H1 (cell line): ENCODE results near the gene AMELY.

Source experiments
- ASH2L ChIP-seq: fragments of 200-600, 300-600 bp; sonication (generic); IDR thresholded peaks from one replicate; pipeline ENCODE4 v1.7.1; 2017; ENCODE audit warnings: low read length
- CTCF ChIP-seq, 3 experiments: IDR thresholded peaks; 1 replicate in 2 of 3; 2 replicates in 1 of 3; pipeline versions ENCODE4 v1.5.1 to v1.6.1; 2011; ENCODE audit warnings: low read length in 3 of 3, mild to moderate bottlenecking in 3 of 3, inconsistent platforms in 2 of 3, low read depth in 1 of 3, moderate library complexity in 1 of 3; ENCODE audit not compliant: insufficient read depth in 1 of 3; ENCODE audit errors: control extremely low read depth in 1 of 3
- POLR2A ChIP-seq, 2 experiments: IDR thresholded peaks; 1 replicate in 1 of 2; 2 replicates in 1 of 2; pipeline ENCODE4 v1.6.1; 2011; ENCODE audit warnings: low read depth in 2 of 2, low read length in 2 of 2, mild to moderate bottlenecking in 2 of 2; ENCODE audit errors: control extremely low read depth in 1 of 2
- SP2 ChIP-seq: IDR thresholded peaks from 2 replicates; pipeline ENCODE4 v1.6.1; 2012; ENCODE audit warnings: mild to moderate bottlenecking, low read length, inconsistent platforms

GRCh38 chrY:6911253-6911881 lies at the start of gene AMELY:
- no peak for TF ChIP-seq CTCF (IDR thresholded peaks at IDR 0.05; ENCODE audit: control extremely low read depth in 1 of 3, insufficient read depth in 1 of 3, low read depth in 1 of 3, low read length in 3 of 3)
- no peak for TF ChIP-seq SP2
- TF ChIP-seq ASH2L, result peak; percentile 53
- TF ChIP-seq POLR2A (IDR thresholded peaks at IDR 0.05; ENCODE audit: control extremely low read depth in 1 of 2, low read depth in 2 of 2, low read length in 2 of 2), result no peak
